Loucy (cell line): ENCODE results near the gene WDR33.
"Not testable (repeated sequence)": the region's sequence is repeated elsewhere in the genome, so short reads cannot be mapped to it uniquely, and the experiment has no call there.

Source experiments
- EZH2phosphoT487 ChIP-seq: fragments of 200-600 bp; IDR thresholded peaks from 2 replicates; pipeline ENCODE4 v1.6.1; 2018; ENCODE audit warnings: antibody characterized with exemption, mild to moderate bottlenecking, moderate library complexity, borderline replicate concordance
- TF ChIP-seq, protein P1 (sequence below): fragments of 200-600 bp; sonication (generic); conservative IDR thresholded peaks from 2 replicates; pipeline ENCODE4 v1.5.1; 2014; ENCODE audit warnings: mild to moderate bottlenecking, antibody characterized with exemption, low read length

DNA sequence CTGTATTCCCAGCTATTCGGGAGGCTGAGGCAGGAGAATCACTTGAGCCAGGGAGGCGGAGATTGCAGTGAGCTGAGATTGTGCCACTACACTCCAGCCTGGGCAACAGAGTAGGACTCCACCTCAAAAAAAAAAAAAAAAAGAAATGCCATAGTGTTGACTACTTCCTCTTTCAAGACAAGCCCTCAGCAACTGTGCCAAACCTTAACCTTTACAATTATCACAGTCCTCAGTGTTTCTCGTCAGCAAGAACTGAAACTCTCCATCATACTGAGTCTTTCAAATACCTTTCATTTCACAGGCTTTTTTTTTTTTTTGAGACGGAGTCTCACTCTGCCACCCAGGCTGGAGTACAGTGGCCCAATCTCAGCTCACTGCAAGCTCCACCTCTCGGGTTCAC lies 61.4 kb downstream of the WDR33 start:
- TF ChIP-seq, protein P1, sequence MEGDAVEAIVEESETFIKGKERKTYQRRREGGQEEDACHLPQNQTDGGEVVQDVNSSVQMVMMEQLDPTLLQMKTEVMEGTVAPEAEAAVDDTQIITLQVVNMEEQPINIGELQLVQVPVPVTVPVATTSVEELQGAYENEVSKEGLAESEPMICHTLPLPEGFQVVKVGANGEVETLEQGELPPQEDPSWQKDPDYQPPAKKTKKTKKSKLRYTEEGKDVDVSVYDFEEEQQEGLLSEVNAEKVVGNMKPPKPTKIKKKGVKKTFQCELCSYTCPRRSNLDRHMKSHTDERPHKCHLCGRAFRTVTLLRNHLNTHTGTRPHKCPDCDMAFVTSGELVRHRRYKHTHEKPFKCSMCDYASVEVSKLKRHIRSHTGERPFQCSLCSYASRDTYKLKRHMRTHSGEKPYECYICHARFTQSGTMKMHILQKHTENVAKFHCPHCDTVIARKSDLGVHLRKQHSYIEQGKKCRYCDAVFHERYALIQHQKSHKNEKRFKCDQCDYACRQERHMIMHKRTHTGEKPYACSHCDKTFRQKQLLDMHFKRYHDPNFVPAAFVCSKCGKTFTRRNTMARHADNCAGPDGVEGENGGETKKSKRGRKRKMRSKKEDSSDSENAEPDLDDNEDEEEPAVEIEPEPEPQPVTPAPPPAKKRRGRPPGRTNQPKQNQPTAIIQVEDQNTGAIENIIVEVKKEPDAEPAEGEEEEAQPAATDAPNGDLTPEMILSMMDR, result not testable (repeated sequence)
- not testable (repeated sequence) for TF ChIP-seq EZH2phosphoT487
